ENCODE data around the gene S100A6. TPM values are rescaled to one million over a fixed set of nuclear protein-coding genes. Genes with fewer than 3 reads are reported as not detected.

Gene S100A6
- total and polyA plus RNA-seq, 11 donors: 157 to 1,213 (median 360) TPM

GRCh38 chr1:153546796-153547559 is 11.2 kb upstream of the S100A6 start:
- peak overlapping the region in 2 of 12 donors; percentile 55 to 58 for H3K4me3 ChIP-seq
- intact Hi-C loops (cut with DNase I): loop anchor here in 1 of 10 donors (2.0 kb wide), 1 partner anchor 18 kb away; the partner anchor contains the start of gene S100A2

GRCh38 chr1:153546371-153546770 is 10.6 kb upstream of the S100A6 start:
- intact Hi-C loops (cut with DNase I): loop anchor here in 1 of 10 donors (2.0 kb wide), 1 partner anchor 18 kb away; the partner anchor contains the start of gene S100A2
- 91 to 96% (median 94%) methylated on average over 8 of the region's 8 CpGs for WGBS, 4 donors
- no peaks in the 10 kb centered on the region for H3K9me3 ChIP-seq
- peak overlapping the region in 9 of 12 donors; percentile 71 to 93 (median 83) for H3K27ac ChIP-seq
- no peaks in the 10 kb centered on the region for H3K27me3 ChIP-seq
- ATAC-seq (no peak), DNase-seq (no peak)
- peak overlapping the region in 8 of 12 donors; percentile 40 to 71 (median 56) for H3K4me3 ChIP-seq
- peaks cover 11 to 100% (median 48%) of the 10 kb centered on the region in 12 donors for H3K4me1 ChIP-seq
- H3K36me3 ChIP-seq: peaks cover 0 to 18% (median 0%) of the 10 kb centered on the region in 9 donors
- TF ChIP-seq CTCF (IDR thresholded peaks at IDR 0.05) (no peak), POLR2A (IDR thresholded peaks at IDR 0.05) (no peak)

More at GRCh38 chr1:153546796-153547559, 11.2 kb upstream of the S100A6 start:
- no peaks in the 10 kb centered on the region for H3K27me3 ChIP-seq
- peak in 1 of 5 donors; percentile 10 for DNase-seq
- peak overlapping the region in 2 of 12 donors; percentile 82 to 86 for H3K27ac ChIP-seq
- WGBS, 4 donors: 78 to 93% (median 87%) methylated on average over 14 of the region's 14 CpGs
- H3K9me3 ChIP-seq: no peaks in the 10 kb centered on the region
- TF ChIP-seq POLR2A (IDR thresholded peaks at IDR 0.05) (no peak), CTCF (IDR thresholded peaks at IDR 0.05) (no peak)
- peaks cover 0 to 18% (median 0%) of the 10 kb centered on the region in 9 donors for H3K36me3 ChIP-seq
- H3K4me1 ChIP-seq: peaks cover 11 to 95% (median 48%) of the 10 kb centered on the region in 12 donors
- no peak for ATAC-seq

GRCh38 chr1:153545067-153546055 is 9.6 kb upstream of the S100A6 start, which contains the start of gene S100A4:
Gene S100A4, minus strand, starts transcription at chr1:153545806. Its CDS starts 1,012 bp downstream, at chr1:153544794.
- TF ChIP-seq POLR2A (IDR thresholded peaks at IDR 0.05) (peak in 1 of 2 donors; percentile 60), CTCF (IDR thresholded peaks at IDR 0.05) (no peak)
- intact Hi-C loops (cut with DNase I): loop anchor here in 2 of 10 donors (1.0 to 2.0 kb wide), 2 partner anchors 19 to 21 kb away; partner anchors contain the start of gene S100A2 (in 1 of the 2)
- WGBS, 4 donors: 43 to 51% (median 46%) methylated on average over 18 to 19 of the region's 19 CpGs
- Histone ChIP-seq H3K4me1 (peaks cover 11 to 100% (median 46%) of the 10 kb centered on the region in 12 donors), H3K27ac (peak within 1 kb of the TSS; percentile 38 to 93 (median 82)), H3K9me3 (no peaks in the 10 kb centered on the region), H3K4me3 (peak within 1 kb of the TSS in 11 of 12 donors; percentile 21 to 71 (median 55)), H3K36me3 (peaks cover 0 to 18% (median 0%) of the 10 kb centered on the region in 9 donors), H3K27me3 (no peaks in the 10 kb centered on the region)
- ATAC-seq: peak; percentile 82 to 93 (median 91)
- peak; percentile 94 to 97 (median 95) for DNase-seq

Data from heart left ventricle (tissue), 16 donors.